HEK293 (cell line): ENCODE results near the gene SARS2.

ENCODE experiments used
- CTCF ChIP-seq: fragments of 450-650 bp; formaldehyde crosslinking; IDR thresholded peaks from 2 replicates; pipeline ENCODE4 v1.5.1; 2016; ENCODE audit warnings: missing biosample characterization, missing genetic modification characterization
- ZNF274 ChIP-seq, 2 experiments: fragments of 200-500 bp in 1 of 2; fragments of 450-650 bp in 1 of 2; sonication (Bioruptor generic) in 1 of 2; formaldehyde crosslinking in 1 of 2; IDR thresholded peaks; 2 replicates each; pipeline versions ENCODE4 v1.5.1 to v1.6.1; 2014 to 2016; ENCODE audit warnings: borderline replicate concordance in 1 of 2, inconsistent platforms in 1 of 2, low read length in 1 of 2, missing biosample characterization in 1 of 2, missing genetic modification characterization in 1 of 2
- ZNF529 ChIP-seq: fragments of 450-650 bp; formaldehyde crosslinking; IDR thresholded peaks from 2 replicates; pipeline ENCODE4 v1.5.1; 2017; ENCODE audit warnings: missing genetic modification characterization, missing biosample characterization; ENCODE audit not compliant: insufficient replicate concordance
- ZNF677 ChIP-seq: fragments of 450-650 bp; IDR thresholded peaks from 2 replicates; pipeline ENCODE4 v1.5.0; 2018; ENCODE audit warnings: missing biosample characterization, mild to moderate bottlenecking, missing genetic modification characterization, moderate library complexity

GRCh38 chr19:38933544-38933943 lies 3.0 kb upstream of the SARS2 start:
- TF ChIP-seq ZNF274 (IDR thresholded peaks at IDR 0.05; ENCODE audit: low read length): no peak
- TF ChIP-seq ZNF274 (tag by site-specific recombination; IDR thresholded peaks at IDR 0.05; ENCODE audit: borderline replicate concordance): peak; percentile 47; the same call in 1 of the 2 replicates
- TF ChIP-seq ZNF677 (tag by site-specific recombination): no peak
- no peak for TF ChIP-seq CTCF (tag by site-specific recombination)
- TF ChIP-seq ZNF529 (tag by site-specific recombination): no peak
